ENCODE results near the gene CD79A. TPM values are rescaled to one million over a fixed set of nuclear protein-coding genes. Genes with fewer than 3 reads are reported as not detected.

Gene CD79A
- total RNA-seq, 1 experiment from 2014 or later, result 0.69 TPM

DNA sequence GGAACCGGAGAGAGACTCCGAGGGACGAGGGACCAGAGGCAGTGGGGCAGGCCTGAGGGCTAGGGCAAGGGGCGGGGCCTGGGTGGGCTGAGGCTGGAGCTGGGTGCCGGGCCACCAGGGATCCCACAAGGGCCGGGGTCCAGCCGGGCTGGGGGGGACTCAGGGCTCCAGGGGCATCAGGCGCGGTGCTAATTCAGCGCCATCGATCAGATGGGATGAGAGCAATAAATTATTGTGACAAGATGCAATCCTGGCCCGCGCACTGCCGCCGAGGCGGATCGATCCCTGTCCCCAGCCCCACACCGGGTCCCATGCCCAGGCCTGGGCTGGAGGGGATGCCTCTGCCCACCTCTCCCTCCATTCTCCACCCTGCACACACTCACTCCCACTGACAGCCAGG lies 45.5 kb downstream of the CD79A start:
- no TSS peak for BruUV-seq (replicated peaks)
- H3K4me2 ChIP-seq (ENCODE audit: low read length), result no peak overlapping the region
- no peaks in the 10 kb centered on the region for H4K20me1 ChIP-seq (ENCODE audit: insufficient read depth)
- H3K27me3 ChIP-seq (ENCODE audit: insufficient read depth, low read length), result no peaks in the 10 kb centered on the region
- no peak for TF ChIP-seq YY1 (IDR thresholded peaks at IDR 0.05; ENCODE audit: extremely low read depth, insufficient replicate concordance, low read depth, low read length)
- TF ChIP-seq ZNF274 (IDR thresholded peaks at IDR 0.05; ENCODE audit: low read depth, low read length), result no peak
- no peak for TF ChIP-seq ELF1 (IDR thresholded peaks at IDR 0.05; ENCODE audit: borderline replicate concordance, low read depth)
- no peak for TF ChIP-seq CBX3 (IDR thresholded peaks at IDR 0.05; ENCODE audit: low read depth)
- CTCF ChIA-PET, result no interaction called here
- H3K9me3 ChIP-seq (ENCODE audit: control insufficient read depth in 1 of 2, insufficient read depth in 1 of 2, low read depth in 1 of 2, low read length in 2 of 2), result no peaks in the 10 kb centered on the region
- H3K4me3 ChIP-seq (replicated peaks in 1 of 2; ENCODE audit: low read depth in 1 of 2, low read length in 2 of 2), result no peak overlapping the region
- H3K27ac ChIP-seq (ENCODE audit: low read depth, low read length), result no peak overlapping the region
- POLR2A ChIA-PET, result no interaction called here
- RAD21 ChIA-PET (ENCODE audit: low non-redundant PET in 1 of 2, low total read pairs in 2 of 2, uncharacterized antibody in 2 of 2, unreplicated experiment in 2 of 2), result no interaction called here
- no peak for ATAC-seq
- peaks cover 3 to 4% of the 10 kb centered on the region in 2 experiments; a peak in 3 of 4 replicates for H3K4me1 ChIP-seq (ENCODE audit: control insufficient read depth in 1 of 2, insufficient read depth in 2 of 2, low read length in 2 of 2)
- H2AFZ ChIP-seq (ENCODE audit: low read depth, low read length, poor library complexity, severe bottlenecking), result no peak overlapping the region
- H3K9me2 ChIP-seq (ENCODE audit: insufficient read depth), result no peaks in the 10 kb centered on the region
- DNase-seq (ENCODE audit: low read depth, low spot score), result no peak
- H3K9ac ChIP-seq (ENCODE audit: low read length), result no peak overlapping the region
- no peaks in the 10 kb centered on the region for H3K79me2 ChIP-seq (ENCODE audit: insufficient read depth, low read length)
- H3K36me3 ChIP-seq (ENCODE audit: control insufficient read depth in 1 of 2, insufficient read depth in 2 of 2, low read length in 2 of 2), result no peaks in the 10 kb centered on the region
- intact Hi-C loops (cut with micrococcal nuclease), result no loop called here

DNA sequence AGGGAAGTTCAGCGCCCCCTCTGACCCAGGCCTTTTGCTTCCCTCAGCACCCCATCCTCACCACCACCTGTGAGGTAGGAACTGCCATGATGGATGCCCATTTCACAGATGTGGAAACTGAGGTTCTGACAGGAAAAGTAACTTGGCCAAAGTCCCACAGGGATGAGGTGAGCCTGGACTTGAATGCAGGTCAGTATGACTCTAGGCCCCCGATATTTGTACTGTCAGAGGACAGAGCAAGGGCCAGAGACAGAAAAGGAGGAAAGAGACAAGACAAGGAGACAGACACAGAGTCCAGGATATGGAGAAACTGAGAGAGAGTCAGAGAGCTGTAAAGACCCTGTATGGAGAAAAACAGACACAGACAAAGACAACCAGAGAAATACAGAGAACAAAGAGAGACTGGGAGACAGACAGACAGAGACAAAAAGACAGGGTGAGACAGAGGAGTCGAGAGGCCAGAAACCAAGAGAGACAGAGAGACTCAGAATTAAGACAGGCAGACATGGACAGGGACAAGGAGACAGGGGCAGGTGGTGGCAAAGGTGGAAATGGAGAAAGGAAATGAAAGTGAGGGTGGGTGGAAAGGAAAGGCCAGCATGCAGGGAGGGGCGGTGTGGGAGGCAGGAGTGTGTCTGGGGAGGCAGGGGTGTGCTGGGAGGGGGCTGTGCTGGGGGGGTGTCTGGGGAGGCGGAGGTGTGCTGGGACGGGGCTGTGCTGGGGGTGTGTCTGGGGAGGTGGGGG lies 46.1 kb downstream of the CD79A start:
- no TSS peak for BruUV-seq (replicated peaks)
- H3K4me3 ChIP-seq (replicated peaks in 1 of 2; ENCODE audit: low read depth in 1 of 2, low read length in 2 of 2), result no peak overlapping the region
- H3K9me2 ChIP-seq (ENCODE audit: insufficient read depth), result no peaks in the 10 kb centered on the region
- no peak overlapping the region for H3K9ac ChIP-seq (ENCODE audit: low read length)
- H3K36me3 ChIP-seq (ENCODE audit: control insufficient read depth in 1 of 2, insufficient read depth in 2 of 2, low read length in 2 of 2), result no peaks in the 10 kb centered on the region
- ChIA-PET RAD21 (ENCODE audit: low non-redundant PET in 1 of 2, low total read pairs in 2 of 2, uncharacterized antibody in 2 of 2, unreplicated experiment in 2 of 2) (no interaction called here), POLR2A (interaction anchor here (0.8 kb wide), 1 partner anchor 11 kb away, joined by 4 read pairs; no protein-coding TSS in a partner anchor), CTCF (no interaction called here)
- no peak for TF ChIP-seq CEBPB (IDR thresholded peaks at IDR 0.05; ENCODE audit: low read depth)
- TF ChIP-seq, protein P1, sequence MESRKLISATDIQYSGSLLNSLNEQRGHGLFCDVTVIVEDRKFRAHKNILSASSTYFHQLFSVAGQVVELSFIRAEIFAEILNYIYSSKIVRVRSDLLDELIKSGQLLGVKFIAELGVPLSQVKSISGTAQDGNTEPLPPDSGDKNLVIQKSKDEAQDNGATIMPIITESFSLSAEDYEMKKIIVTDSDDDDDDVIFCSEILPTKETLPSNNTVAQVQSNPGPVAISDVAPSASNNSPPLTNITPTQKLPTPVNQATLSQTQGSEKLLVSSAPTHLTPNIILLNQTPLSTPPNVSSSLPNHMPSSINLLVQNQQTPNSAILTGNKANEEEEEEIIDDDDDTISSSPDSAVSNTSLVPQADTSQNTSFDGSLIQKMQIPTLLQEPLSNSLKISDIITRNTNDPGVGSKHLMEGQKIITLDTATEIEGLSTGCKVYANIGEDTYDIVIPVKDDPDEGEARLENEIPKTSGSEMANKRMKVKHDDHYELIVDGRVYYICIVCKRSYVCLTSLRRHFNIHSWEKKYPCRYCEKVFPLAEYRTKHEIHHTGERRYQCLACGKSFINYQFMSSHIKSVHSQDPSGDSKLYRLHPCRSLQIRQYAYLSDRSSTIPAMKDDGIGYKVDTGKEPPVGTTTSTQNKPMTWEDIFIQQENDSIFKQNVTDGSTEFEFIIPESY (IDR thresholded peaks at IDR 0.05; ENCODE audit: extremely low read depth, insufficient replicate concordance, low read length), result no peak
- TF ChIP-seq SP1 (IDR thresholded peaks at IDR 0.05; ENCODE audit: low read depth), result no peak
- no peak for TF ChIP-seq ZNF274 (IDR thresholded peaks at IDR 0.05; ENCODE audit: low read depth, low read length)
- TF ChIP-seq, protein P2, sequence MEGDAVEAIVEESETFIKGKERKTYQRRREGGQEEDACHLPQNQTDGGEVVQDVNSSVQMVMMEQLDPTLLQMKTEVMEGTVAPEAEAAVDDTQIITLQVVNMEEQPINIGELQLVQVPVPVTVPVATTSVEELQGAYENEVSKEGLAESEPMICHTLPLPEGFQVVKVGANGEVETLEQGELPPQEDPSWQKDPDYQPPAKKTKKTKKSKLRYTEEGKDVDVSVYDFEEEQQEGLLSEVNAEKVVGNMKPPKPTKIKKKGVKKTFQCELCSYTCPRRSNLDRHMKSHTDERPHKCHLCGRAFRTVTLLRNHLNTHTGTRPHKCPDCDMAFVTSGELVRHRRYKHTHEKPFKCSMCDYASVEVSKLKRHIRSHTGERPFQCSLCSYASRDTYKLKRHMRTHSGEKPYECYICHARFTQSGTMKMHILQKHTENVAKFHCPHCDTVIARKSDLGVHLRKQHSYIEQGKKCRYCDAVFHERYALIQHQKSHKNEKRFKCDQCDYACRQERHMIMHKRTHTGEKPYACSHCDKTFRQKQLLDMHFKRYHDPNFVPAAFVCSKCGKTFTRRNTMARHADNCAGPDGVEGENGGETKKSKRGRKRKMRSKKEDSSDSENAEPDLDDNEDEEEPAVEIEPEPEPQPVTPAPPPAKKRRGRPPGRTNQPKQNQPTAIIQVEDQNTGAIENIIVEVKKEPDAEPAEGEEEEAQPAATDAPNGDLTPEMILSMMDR (IDR thresholded peaks at IDR 0.05 in 2 of 3, conservative IDR thresholded peaks at IDR 0.05 in 1 of 3; ENCODE audit: borderline replicate concordance in 1 of 3, insufficient read depth in 1 of 3, low read depth in 2 of 3, low read length in 2 of 3), result no peak
- no peak for TF ChIP-seq EZH2 (IDR thresholded peaks at IDR 0.05)
- no peak for TF ChIP-seq FOSL1 (IDR thresholded peaks at IDR 0.05; ENCODE audit: low read depth)
- TF ChIP-seq, protein P3, sequence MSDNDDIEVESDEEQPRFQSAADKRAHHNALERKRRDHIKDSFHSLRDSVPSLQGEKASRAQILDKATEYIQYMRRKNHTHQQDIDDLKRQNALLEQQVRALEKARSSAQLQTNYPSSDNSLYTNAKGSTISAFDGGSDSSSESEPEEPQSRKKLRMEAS (IDR thresholded peaks at IDR 0.05), result no peak
- no peak for TF ChIP-seq ELF1 (IDR thresholded peaks at IDR 0.05; ENCODE audit: borderline replicate concordance, low read depth)
- H3K79me2 ChIP-seq (ENCODE audit: insufficient read depth, low read length), result no peaks in the 10 kb centered on the region
- H4K20me1 ChIP-seq (ENCODE audit: insufficient read depth), result no peaks in the 10 kb centered on the region
- H3K27ac ChIP-seq (ENCODE audit: low read depth, low read length), result no peak overlapping the region
- no peak overlapping the region for H3K4me2 ChIP-seq (ENCODE audit: low read length)
- H3K9me3 ChIP-seq (ENCODE audit: control insufficient read depth in 1 of 2, insufficient read depth in 1 of 2, low read depth in 1 of 2, low read length in 2 of 2), result no peaks in the 10 kb centered on the region
- H3K27me3 ChIP-seq (ENCODE audit: insufficient read depth, low read length), result no peaks in the 10 kb centered on the region
- H2AFZ ChIP-seq (ENCODE audit: low read depth, low read length, poor library complexity, severe bottlenecking), result no peak overlapping the region
- no peak for ATAC-seq
- peaks cover 4 to 5% of the 10 kb centered on the region in 2 experiments; a peak in 3 of 4 replicates for H3K4me1 ChIP-seq (ENCODE audit: control insufficient read depth in 1 of 2, insufficient read depth in 2 of 2, low read length in 2 of 2)
- intact Hi-C loops (cut with micrococcal nuclease), result no loop called here
- DNase-seq (ENCODE audit: low read depth, low spot score), result no peak

Data from HCT116 (cell line).